Panc1 (cell line): Measurements from ENCODE around the gene CCDC34. TPM values are rescaled to one million over a fixed set of nuclear protein-coding genes. Genes with fewer than 3 reads are reported as not detected.

Experiments
- ATAC-seq: fragments of 200-7000 bp; cut with Tn5 transposase; 2 replicates; pipeline ENCODE4 v1.9.1; 2020; ENCODE audit warnings: mild to moderate bottlenecking, moderate library complexity
- BruUV-seq: library from RNA; stranded (reverse); fragments of 400-500 nt; replicated peaks from 2 replicates; lab custom pipeline; 2021; lab: Mats Ljungman, UMichigan
- CTCF ChIA-PET: fragments of 300-600 bp; sonication (Branson Sonifier 250); formaldehyde crosslinking; loops from one replicate; lab custom pipeline; 2022; ENCODE audit warnings: antibody characterized with exemption; lab: Charles Lee
- POLR2A ChIA-PET: fragments of 300-600 bp; sonication (Branson Sonifier 250); formaldehyde crosslinking; loops from one replicate; lab custom pipeline; 2022; ENCODE audit warnings: antibody characterized with exemption; lab: Charles Lee
- DNase-seq: peaks from one replicate; pipeline ENCODE4 v3.0.0-alpha.2; 2010; ENCODE audit warnings: low read depth, low spot score
- H3K27ac ChIP-seq: 2 replicates; pipeline ENCODE4 v1.5.1; 2011; ENCODE audit warnings: mild to moderate bottlenecking, low read length, inconsistent platforms
- H3K27me3 ChIP-seq: fragments of 200-500 bp; sonication (Bioruptor generic); 2 replicates; pipeline ENCODE4 v1.6.0; 2014; ENCODE audit warnings: low read length, inconsistent platforms; ENCODE audit not compliant: control insufficient read depth, insufficient read depth
- H3K36me3 ChIP-seq: fragments of 200-500 bp; sonication (Bioruptor generic); 2 replicates; pipeline ENCODE4 v1.5.1; 2014; ENCODE audit warnings: inconsistent platforms, mild to moderate bottlenecking, low read length, moderate library complexity; ENCODE audit not compliant: control insufficient read depth, insufficient read depth
- H3K4me1 ChIP-seq: 2 replicates; pipeline ENCODE4 v1.5.1; 2011; ENCODE audit warnings: inconsistent platforms, mild to moderate bottlenecking, low read length, moderate library complexity; ENCODE audit not compliant: control insufficient read depth, insufficient read depth
- H3K4me3 ChIP-seq, 2 experiments: 2 replicates each; pipeline ENCODE4 v1.5.1; 2011 to 2012; ENCODE audit warnings: low read depth in 2 of 2, low read length in 2 of 2, mild to moderate bottlenecking in 2 of 2, inconsistent platforms in 1 of 2, moderate library complexity in 1 of 2
- H3K9me3 ChIP-seq: fragments of 200-500 bp; sonication (Bioruptor generic); 2 replicates; pipeline ENCODE4 v1.5.1; 2014; ENCODE audit warnings: low read depth, mild to moderate bottlenecking, inconsistent platforms, low read length, moderate library complexity; ENCODE audit not compliant: control insufficient read depth, insufficient read depth
- POLR2AphosphoS5 ChIP-seq: IDR thresholded peaks from 2 replicates; pipeline ENCODE4 v1.6.1; 2012; ENCODE audit warnings: mild to moderate bottlenecking, low read depth, low read length, moderate library complexity
- SIN3A ChIP-seq: IDR thresholded peaks from 2 replicates; pipeline ENCODE4 v1.6.1; 2012; ENCODE audit warnings: low read depth, mild to moderate bottlenecking, low read length, moderate library complexity, borderline replicate concordance; ENCODE audit not compliant: insufficient read depth
- TCF7L2 ChIP-seq: IDR thresholded peaks from 2 replicates; pipeline ENCODE4 v1.6.1; 2011; ENCODE audit warnings: mild to moderate bottlenecking, low read depth, low read length, inconsistent platforms
- in situ Hi-C: cut with HindIII; loops from 2 replicates; pipeline ENCODE4 v1.10.0; 2016; ENCODE audit warnings: low sequenced_read_pairs, low pct_unique_long_range_greater_than_20kb
- intact Hi-C: fragments of 100-400 bp; cut with micrococcal nuclease; formaldehyde crosslinking; loops from one replicate; pipeline ENCODE4 v1.10.0; 2022; ENCODE audit not compliant: unreplicated experiment
- total RNA-seq: library from RNA; stranded (reverse); gene quantifications from one replicate; pipeline ENCODE4 v1.2.1, GENCODE V29; 2021; ENCODE audit not compliant: unreplicated experiment
- TF ChIP-seq, protein P1 (sequence below), 2 experiments: IDR thresholded peaks; 2 replicates each; pipeline ENCODE4 v1.6.1; 2011 to 2012; ENCODE audit warnings: low read depth in 2 of 2, control low read depth in 1 of 2, low read length in 1 of 2, mild to moderate bottlenecking in 1 of 2, moderate library complexity in 1 of 2; ENCODE audit not compliant: insufficient read depth in 1 of 2
- TF ChIP-seq, protein P2 (sequence below): fragments of 450-650 bp; IDR thresholded peaks from 2 replicates; pipeline ENCODE4 v1.5.1; 2017; ENCODE audit warnings: mild to moderate bottlenecking

Gene CCDC34
- total RNA-seq, 1 experiment from 2014 or later = 28.3 TPM

DNA sequence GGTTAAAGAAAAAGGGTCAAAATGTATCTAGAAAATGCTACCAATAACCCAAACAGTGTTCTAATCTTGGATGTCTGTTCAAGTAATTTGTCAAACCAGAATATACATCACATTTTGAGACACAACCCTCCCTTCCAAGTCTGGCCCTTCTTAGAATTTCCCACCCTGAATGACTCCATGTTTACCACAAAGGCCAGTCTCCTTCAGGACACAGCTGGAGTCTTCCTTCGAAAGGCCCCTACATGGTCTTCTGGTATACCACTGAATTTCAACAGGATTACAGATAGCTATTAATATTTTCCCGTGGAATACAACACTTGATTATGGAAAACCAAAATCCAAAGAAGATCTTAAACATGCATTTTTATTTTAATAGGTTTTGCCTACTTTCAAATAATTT, 10.2 kb downstream of the CCDC34 start:
- Histone ChIP-seq H3K9me3 (no peaks in the 10 kb centered on the region), H3K27me3 (no peaks in the 10 kb centered on the region), H3K36me3 (peaks cover 6% of the 10 kb centered on the region; the same call in 1 of the 2 replicates), H3K4me3 (no peak overlapping the region), H3K4me1 (peaks cover 10% of the 10 kb centered on the region), H3K27ac (peak overlapping the region; percentile 37; the same call in 1 of the 2 replicates)
- intact Hi-C loops = no loop called here
- BruUV-seq = no TSS peak
- CTCF ChIA-PET = no interaction called here
- TF ChIP-seq, protein P1, sequence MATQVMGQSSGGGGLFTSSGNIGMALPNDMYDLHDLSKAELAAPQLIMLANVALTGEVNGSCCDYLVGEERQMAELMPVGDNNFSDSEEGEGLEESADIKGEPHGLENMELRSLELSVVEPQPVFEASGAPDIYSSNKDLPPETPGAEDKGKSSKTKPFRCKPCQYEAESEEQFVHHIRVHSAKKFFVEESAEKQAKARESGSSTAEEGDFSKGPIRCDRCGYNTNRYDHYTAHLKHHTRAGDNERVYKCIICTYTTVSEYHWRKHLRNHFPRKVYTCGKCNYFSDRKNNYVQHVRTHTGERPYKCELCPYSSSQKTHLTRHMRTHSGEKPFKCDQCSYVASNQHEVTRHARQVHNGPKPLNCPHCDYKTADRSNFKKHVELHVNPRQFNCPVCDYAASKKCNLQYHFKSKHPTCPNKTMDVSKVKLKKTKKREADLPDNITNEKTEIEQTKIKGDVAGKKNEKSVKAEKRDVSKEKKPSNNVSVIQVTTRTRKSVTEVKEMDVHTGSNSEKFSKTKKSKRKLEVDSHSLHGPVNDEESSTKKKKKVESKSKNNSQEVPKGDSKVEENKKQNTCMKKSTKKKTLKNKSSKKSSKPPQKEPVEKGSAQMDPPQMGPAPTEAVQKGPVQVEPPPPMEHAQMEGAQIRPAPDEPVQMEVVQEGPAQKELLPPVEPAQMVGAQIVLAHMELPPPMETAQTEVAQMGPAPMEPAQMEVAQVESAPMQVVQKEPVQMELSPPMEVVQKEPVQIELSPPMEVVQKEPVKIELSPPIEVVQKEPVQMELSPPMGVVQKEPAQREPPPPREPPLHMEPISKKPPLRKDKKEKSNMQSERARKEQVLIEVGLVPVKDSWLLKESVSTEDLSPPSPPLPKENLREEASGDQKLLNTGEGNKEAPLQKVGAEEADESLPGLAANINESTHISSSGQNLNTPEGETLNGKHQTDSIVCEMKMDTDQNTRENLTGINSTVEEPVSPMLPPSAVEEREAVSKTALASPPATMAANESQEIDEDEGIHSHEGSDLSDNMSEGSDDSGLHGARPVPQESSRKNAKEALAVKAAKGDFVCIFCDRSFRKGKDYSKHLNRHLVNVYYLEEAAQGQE (IDR thresholded peaks at IDR 0.05; ENCODE audit: insufficient read depth in 1 of 2, low read depth in 2 of 2, low read length in 1 of 2) = no peak
- no peak for TF ChIP-seq POLR2AphosphoS5
- no peak for TF ChIP-seq TCF7L2
- TF ChIP-seq, protein P2, sequence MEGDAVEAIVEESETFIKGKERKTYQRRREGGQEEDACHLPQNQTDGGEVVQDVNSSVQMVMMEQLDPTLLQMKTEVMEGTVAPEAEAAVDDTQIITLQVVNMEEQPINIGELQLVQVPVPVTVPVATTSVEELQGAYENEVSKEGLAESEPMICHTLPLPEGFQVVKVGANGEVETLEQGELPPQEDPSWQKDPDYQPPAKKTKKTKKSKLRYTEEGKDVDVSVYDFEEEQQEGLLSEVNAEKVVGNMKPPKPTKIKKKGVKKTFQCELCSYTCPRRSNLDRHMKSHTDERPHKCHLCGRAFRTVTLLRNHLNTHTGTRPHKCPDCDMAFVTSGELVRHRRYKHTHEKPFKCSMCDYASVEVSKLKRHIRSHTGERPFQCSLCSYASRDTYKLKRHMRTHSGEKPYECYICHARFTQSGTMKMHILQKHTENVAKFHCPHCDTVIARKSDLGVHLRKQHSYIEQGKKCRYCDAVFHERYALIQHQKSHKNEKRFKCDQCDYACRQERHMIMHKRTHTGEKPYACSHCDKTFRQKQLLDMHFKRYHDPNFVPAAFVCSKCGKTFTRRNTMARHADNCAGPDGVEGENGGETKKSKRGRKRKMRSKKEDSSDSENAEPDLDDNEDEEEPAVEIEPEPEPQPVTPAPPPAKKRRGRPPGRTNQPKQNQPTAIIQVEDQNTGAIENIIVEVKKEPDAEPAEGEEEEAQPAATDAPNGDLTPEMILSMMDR = no peak
- TF ChIP-seq SIN3A = no peak
- no peak for ATAC-seq
- DNase-seq = no peak
- POLR2A ChIA-PET = no interaction called here
- in situ Hi-C loops = no loop called here

DNA sequence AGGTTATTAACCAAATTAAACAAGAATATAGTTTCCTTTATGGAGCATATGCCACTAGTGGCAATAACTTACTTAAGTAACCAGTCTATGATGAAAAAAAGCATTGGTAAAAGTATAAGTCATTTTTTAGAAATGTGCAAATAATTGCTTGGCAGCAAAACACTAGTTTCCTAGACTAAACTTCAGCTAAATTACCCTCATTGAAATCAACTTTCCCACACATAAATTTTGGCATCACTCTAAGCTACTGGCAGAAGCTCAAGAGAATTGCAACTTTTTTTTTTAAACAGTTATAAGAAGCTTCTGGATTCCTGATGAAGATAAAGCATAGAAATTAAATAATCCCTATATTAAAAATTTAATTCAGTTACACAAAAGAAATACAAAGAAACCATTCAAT, 12.5 kb downstream of the CCDC34 start:
- H3K4me1 ChIP-seq = peaks cover 11% of the 10 kb centered on the region
- CTCF ChIA-PET = no interaction called here
- in situ Hi-C loops = no loop called here

DNA sequence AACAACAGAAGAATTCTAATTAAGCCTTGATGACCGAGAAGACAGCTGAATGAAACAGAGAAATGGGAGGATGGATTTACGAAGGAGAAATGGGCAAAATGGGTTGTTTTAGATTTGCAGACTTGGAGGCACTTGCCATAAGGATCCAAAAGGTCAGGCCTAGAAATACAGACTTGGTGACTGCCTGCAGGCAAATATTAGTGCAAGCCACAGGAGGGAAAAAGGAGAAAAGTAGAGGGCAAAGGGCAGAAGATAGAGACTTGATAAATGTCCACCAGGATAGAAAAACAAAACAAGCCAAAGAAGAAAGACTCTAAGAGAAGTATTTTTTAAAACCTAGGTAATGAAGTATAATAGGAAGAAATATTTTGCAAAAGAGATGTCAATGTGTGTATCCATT, 13.1 kb downstream of the CCDC34 start:
- in situ Hi-C loops = no loop called here
- peaks cover 11% of the 10 kb centered on the region for H3K4me1 ChIP-seq
- no peaks in the 10 kb centered on the region for H3K9me3 ChIP-seq
- DNase-seq (no peak), ATAC-seq (no peak)
- H3K4me3 ChIP-seq = no peak overlapping the region
- ChIA-PET POLR2A (no interaction called here), CTCF (no interaction called here)
- H3K36me3 ChIP-seq = peaks cover 6% of the 10 kb centered on the region; the same call in 1 of the 2 replicates
- TF ChIP-seq POLR2AphosphoS5 (no peak), TCF7L2 (no peak), SIN3A (no peak)
- TF ChIP-seq, protein P2 = no peak
- TF ChIP-seq, protein P1 (IDR thresholded peaks at IDR 0.05; ENCODE audit: insufficient read depth in 1 of 2, low read depth in 2 of 2, low read length in 1 of 2) = no peak
- H3K27me3 ChIP-seq = no peaks in the 10 kb centered on the region
- intact Hi-C loops = no loop called here
- H3K27ac ChIP-seq = peak overlapping the region; percentile 55; the same call in 1 of the 2 replicates
- no TSS peak for BruUV-seq

More for the DNA sequence above, 12.5 kb downstream of the CCDC34 start:
- Histone ChIP-seq H3K36me3 (peaks cover 6% of the 10 kb centered on the region; the same call in 1 of the 2 replicates), H3K27ac (peak overlapping the region; percentile 55; the same call in 1 of the 2 replicates), H3K4me3 (no peak overlapping the region), H3K9me3 (no peaks in the 10 kb centered on the region), H3K27me3 (no peaks in the 10 kb centered on the region)
- ATAC-seq (no peak), DNase-seq (no peak)
- no TSS peak for BruUV-seq
- TF ChIP-seq TCF7L2 (no peak), SIN3A (no peak)
- POLR2A ChIA-PET = interaction anchor here (0.6 kb wide), 1 partner anchor 11 kb away, joined by 4 read pairs; no protein-coding TSS in a partner anchor
- intact Hi-C loops = no loop called here
